Mucosa of descending colon (tissue), 3 donors: ENCODE data around the gene GALNT10. TPM values are rescaled to one million over a fixed set of nuclear protein-coding genes. Genes with fewer than 3 reads are reported as not detected.

Source experiments
- ATAC-seq: fragments of 200-7000 bp; cut with Tn5 transposase; one replicate; pipeline ENCODE4 v1.9.1; 2020; ENCODE audit warnings: mild to moderate bottlenecking, moderate library complexity
- DNase-seq, 3 donors: peaks; one replicate each; pipeline ENCODE4 v3.0.0-alpha.2; 2020
- H3K36me3 ChIP-seq: fragments of 200-600 bp; one replicate; pipeline ENCODE4 v1.8.0; 2021; ENCODE audit warnings: low read depth, mild to moderate bottlenecking
- H3K4me1 ChIP-seq: fragments of 200-600 bp; one replicate; pipeline ENCODE4 v1.8.0; 2021; ENCODE audit warnings: low read depth, mild to moderate bottlenecking
- H3K4me3 ChIP-seq: fragments of 200-600 bp; one replicate; pipeline ENCODE4 v1.8.0; 2021; ENCODE audit warnings: mild to moderate bottlenecking
- H3K9me3 ChIP-seq: fragments of 200-600 bp; one replicate; pipeline ENCODE4 v1.8.0; 2021; ENCODE audit warnings: mild to moderate bottlenecking
- intact Hi-C, 2 donors: fragments of 100-400 bp; cut with DNase I in 1 of 2; cut with micrococcal nuclease in 1 of 2; formaldehyde crosslinking; loops; one replicate each; pipeline versions ENCODE4 v1.11.0 to v1.11.1; 2022; cut with DNase I, micrococcal nuclease
- total RNA-seq, 3 donors: library from RNA; stranded (reverse); fragmentation: NEBNext Ultra II Directional in 2 of 3; extraction: Animal tissue kit (Norgen Biotek cat#: 25700) in 2 of 3; gene quantifications; one replicate each; pipeline versions ENCODE4 v1.2.1 to v1.2.4, GENCODE V29; 2021 to 2023
- TF ChIP-seq, protein P1 (sequence below): fragments of 200-600 bp; IDR thresholded peaks from one replicate; pipeline ENCODE4 v1.8.0; 2022; ENCODE audit warnings: antibody characterized with exemption, mild to moderate bottlenecking
- donor health status: DM: no; HTN: no; CAD: no; lungs with moderate emphysema.
- donor health status: DM: no; HTN: no; CAD: no.
- donor health status: DM: no; HTN: yes; CAD: no.

The GALNT10 gene
- total RNA-seq, 3 donors from 2014 or later: 38.5 to 51.5 (median 41.4) TPM

GRCh38 chr5:154437281-154437965 lies 246.9 kb downstream of the GALNT10 start:
- H3K36me3 ChIP-seq: no peaks in the 10 kb centered on the region

GRCh38 chr5:154440540-154440939 lies 250.0 kb downstream of the GALNT10 start:
- Histone ChIP-seq H3K9me3 (no peaks in the 10 kb centered on the region), H3K4me3 (no peak overlapping the region), H3K4me1 (no peaks in the 10 kb centered on the region), H3K36me3 (no peaks in the 10 kb centered on the region)
- ATAC-seq (no peak), DNase-seq (no peak)
- TF ChIP-seq, protein P1, sequence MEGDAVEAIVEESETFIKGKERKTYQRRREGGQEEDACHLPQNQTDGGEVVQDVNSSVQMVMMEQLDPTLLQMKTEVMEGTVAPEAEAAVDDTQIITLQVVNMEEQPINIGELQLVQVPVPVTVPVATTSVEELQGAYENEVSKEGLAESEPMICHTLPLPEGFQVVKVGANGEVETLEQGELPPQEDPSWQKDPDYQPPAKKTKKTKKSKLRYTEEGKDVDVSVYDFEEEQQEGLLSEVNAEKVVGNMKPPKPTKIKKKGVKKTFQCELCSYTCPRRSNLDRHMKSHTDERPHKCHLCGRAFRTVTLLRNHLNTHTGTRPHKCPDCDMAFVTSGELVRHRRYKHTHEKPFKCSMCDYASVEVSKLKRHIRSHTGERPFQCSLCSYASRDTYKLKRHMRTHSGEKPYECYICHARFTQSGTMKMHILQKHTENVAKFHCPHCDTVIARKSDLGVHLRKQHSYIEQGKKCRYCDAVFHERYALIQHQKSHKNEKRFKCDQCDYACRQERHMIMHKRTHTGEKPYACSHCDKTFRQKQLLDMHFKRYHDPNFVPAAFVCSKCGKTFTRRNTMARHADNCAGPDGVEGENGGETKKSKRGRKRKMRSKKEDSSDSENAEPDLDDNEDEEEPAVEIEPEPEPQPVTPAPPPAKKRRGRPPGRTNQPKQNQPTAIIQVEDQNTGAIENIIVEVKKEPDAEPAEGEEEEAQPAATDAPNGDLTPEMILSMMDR: no peak
- intact Hi-C loops: no loop called here

More at GRCh38 chr5:154437281-154437965, 246.9 kb downstream of the GALNT10 start:
- TF ChIP-seq, protein P1: no peak
- intact Hi-C loops: no loop called here
- ATAC-seq (no peak), DNase-seq (no peak)
- H3K4me3 ChIP-seq: no peak overlapping the region
- no peaks in the 10 kb centered on the region for H3K9me3 ChIP-seq
- no peaks in the 10 kb centered on the region for H3K4me1 ChIP-seq

DNA sequence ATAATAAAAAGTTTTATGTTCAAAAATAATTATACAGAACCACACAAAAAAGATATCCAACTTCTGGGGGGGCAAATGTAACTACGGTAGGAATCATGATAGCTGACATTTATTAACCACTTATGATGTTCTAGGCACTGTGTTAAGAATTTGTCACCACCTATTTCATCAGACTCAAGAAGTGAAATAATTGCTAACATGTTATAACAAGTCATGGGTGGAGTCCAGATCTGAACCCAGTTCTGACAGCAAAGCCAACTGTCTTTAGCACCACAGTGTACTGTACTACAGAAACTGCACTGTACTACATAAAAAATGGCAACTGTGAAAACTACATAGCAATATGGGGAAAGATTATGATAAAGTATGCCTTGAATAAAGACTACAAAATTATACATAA lies 252.3 kb downstream of the GALNT10 start:
- TF ChIP-seq, protein P1: no peak
- DNase-seq (no peak), ATAC-seq (no peak)
- H3K4me3 ChIP-seq: no peak overlapping the region
- H3K36me3 ChIP-seq: no peaks in the 10 kb centered on the region
- H3K4me1 ChIP-seq: no peaks in the 10 kb centered on the region
- H3K9me3 ChIP-seq: no peaks in the 10 kb centered on the region
- intact Hi-C loops: no loop called here

DNA sequence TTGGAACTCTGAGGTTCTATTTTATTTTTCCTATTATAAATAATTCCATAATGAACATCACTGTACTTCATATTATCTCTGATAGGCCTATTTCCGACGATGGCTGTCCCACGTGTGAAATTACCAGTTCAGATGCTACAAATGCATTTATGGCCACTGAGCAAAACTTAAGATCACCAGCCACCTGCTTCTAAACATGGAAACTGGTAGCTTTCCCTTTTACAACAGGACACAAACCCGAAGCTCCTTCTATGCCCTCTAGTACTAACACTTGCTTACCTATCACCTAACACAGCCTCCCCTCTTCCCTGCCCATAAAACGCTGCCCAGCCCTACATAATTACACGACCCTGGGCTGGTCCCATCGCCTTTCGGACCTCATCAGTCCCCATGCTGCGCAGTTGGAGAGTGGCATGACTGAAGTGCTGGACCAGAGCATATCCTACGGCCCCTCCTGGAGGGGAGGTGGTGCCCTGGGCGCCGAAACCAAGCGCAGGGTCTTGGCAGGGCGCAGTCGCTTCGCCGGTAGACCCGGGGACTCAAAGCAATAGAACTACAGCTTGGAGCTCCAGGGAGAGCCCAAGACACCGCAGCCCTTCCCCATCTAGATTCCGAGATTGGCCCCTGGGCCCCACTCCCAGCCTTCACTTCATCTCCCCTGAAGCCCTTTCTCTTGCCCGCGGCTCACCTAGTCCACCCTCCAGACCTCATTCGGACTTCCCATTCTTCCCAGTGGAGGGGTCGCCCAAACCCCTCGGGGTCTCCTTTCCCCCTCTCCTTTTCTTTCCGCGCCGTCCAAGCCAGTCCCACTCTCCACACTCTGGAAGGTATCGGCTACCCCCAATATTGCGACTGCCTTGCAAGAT lies 254.3 kb downstream of the GALNT10 start:
- intact Hi-C loops: no loop called here
- peak; percentile 16 to 58 (median 48) for DNase-seq
- Histone ChIP-seq H3K9me3 (no peaks in the 10 kb centered on the region), H3K4me1 (no peaks in the 10 kb centered on the region), H3K4me3 (peak overlapping the region; percentile 96), H3K36me3 (no peaks in the 10 kb centered on the region)
- peak; percentile 8 for ATAC-seq
- TF ChIP-seq, protein P1: no peak

DNA sequence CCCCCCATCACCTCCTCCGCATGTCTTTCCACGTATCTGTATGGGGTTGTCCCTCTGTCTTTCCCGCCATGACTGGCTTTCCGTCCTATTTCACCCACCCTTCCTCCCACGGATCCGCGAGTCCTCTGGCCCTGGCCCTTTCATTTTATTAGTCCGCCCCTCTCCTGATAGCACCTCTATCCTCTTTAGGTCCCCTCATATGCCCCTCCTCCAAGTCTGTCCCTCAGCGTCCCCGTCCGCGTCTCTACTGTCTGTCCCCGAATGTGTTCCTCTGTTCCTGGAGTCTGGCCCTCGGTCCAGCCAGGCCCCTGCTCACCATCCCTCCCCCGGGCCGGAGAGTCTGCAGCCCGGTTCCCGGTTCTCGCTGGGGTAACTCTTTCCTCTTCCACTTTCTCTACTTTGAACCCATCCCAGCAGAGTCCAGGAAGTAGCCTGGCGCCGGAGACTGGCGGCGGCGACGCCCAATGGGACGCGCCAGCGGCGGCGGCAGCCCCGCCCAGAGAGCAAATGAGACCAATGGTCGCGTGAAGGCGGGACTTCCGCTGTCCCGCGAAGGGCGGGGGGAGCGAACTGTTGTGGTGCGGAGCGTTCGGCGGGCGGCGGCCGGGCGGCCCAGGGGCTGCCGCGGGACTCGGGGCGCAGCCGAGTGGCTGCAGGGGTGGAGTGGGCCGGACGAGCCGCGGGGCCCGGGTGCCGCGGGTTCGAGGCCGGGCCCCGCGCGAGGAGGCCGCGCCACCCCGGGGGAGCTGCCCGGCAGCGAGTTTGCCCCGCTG lies 255.1 kb downstream of the GALNT10 start, which contains the start of gene SAP30L:
Gene SAP30L, plus strand, starts transcription at position 576 of the 773 bp plus-strand sequence. CDS start 608 bp downstream, outside the sequence.
- Histone ChIP-seq H3K4me3 (peak within 1 kb of the TSS; percentile 96), H3K4me1 (no peaks in the 10 kb centered on the region), H3K9me3 (no peaks in the 10 kb centered on the region), H3K36me3 (no peaks in the 10 kb centered on the region)
- peak; percentile 98 for ATAC-seq
- TF ChIP-seq, protein P1: no peak
- intact Hi-C loops: no loop called here
- DNase-seq: peak; percentile 96 to 99 (median 98)
